Fibroblast of the aortic adventitia (primary cell): ENCODE data around the gene DPEP3. TPM values are rescaled to one million over a fixed set of nuclear protein-coding genes. Genes with fewer than 3 reads are reported as not detected.

Experiments
- DNase-seq: peaks from one replicate; pipeline ENCODE4 v3.0.0-alpha.2; 2010; ENCODE audit warnings: low read depth
- H3K4me3 ChIP-seq: 2 replicates; pipeline ENCODE4 v1.5.1; 2011; ENCODE audit warnings: low read depth, mild to moderate bottlenecking, control low read depth, low read length, moderate library complexity
- CTCF ChIP-seq: IDR thresholded peaks from 2 replicates; pipeline ENCODE4 v1.5.1; 2011; ENCODE audit warnings: mild to moderate bottlenecking, low read length, control low read depth, inconsistent platforms; ENCODE audit not compliant: insufficient read depth
- total RNA-seq: library from RNA; depleted of rRNA; stranded (reverse); fragments of >200 nt; gene quantifications from 2 replicates; pipeline ENCODE4 v1.2.3, GENCODE V29; 2012; ENCODE audit warnings: low replicate concordance

Gene DPEP3
- total RNA-seq, 1 donor = not detected

DNA sequence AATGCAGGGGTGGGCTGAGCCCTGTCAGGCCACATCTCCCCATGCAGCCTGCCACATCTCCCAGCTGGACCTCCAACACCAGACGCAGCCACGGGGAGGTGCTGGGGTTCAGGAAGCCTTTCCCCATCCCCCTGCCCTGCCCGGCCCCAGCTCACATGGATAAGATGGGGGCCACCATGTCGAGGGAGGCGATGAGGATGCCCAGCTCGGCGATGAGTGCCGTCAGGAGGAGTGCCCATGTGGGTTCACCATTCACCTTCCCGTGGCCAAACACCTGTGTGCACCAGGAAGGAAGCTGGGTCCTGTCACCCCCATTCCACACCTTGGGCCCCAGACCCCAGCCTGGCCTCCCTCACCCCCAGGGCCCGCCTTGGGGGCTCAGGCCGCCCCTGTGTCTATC is 30.7 kb downstream of the DPEP3 start:
- DNase-seq = no peak
- H3K4me3 ChIP-seq = no peak overlapping the region
- no peak for TF ChIP-seq CTCF

- TF ChIP-seq CTCF = no peak
- no peak for DNase-seq
- H3K4me3 ChIP-seq = no peak overlapping the region
Observed at GRCh38 chr16:67948015-67948414, 32.3 kb downstream of the DPEP3 start.

- H3K4me3 ChIP-seq = no peak overlapping the region
- no peak for DNase-seq
- TF ChIP-seq CTCF = no peak
Observed at GRCh38 chr16:67946966-67947558, 33.2 kb downstream of the DPEP3 start.

DNA sequence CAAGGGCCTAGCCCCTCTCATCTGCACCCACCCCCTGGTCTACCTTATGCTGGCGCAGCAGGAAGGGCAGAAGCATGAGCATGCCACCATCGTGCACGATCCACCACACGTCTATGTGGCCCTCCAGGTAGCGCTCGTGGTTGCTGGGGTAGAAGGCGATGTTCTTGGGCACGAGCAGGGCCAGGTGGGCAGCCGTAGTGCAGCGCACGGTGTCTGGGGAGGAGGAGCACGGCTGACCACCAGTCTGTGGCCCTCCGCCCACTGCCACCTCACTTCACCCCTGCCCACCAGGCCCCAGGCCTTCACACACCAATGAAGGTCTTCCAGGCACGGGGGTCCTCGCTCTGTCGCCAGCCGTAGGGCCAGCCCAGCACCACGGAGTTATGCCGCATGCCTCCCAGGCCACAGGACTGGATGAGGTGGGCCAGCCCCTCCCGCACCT is 34.1 kb downstream of the DPEP3 start:
- no peak overlapping the region for H3K4me3 ChIP-seq
- no peak for DNase-seq
- no peak for TF ChIP-seq CTCF

DNA sequence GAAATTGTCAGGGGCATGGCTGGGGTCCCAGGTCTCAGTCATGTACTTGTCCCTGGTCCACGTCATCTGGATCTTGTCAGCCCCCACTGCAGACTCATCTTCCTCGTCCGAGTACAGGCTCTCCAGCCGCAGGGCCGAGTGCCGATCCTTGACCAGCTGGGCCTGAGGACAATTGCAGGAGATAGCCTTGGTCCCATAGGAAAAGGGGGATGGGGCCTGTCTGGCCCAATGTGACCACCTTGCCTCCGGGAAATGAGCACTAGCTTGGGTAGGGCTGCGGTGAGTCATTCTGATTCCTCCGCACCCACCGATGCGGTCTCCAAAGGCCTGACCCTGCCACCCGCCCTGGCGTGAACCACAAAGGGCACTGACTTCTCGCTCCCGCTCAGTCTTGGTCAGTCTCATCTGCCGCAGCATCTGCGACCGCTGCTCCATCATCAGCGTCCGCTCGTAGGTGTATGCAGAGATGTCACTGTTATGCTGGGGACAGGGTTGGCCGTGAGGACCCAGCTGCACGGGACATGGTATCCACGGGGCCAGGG is 34.8 kb downstream of the DPEP3 start:
- TF ChIP-seq CTCF = no peak
- no peak for DNase-seq
- no peak overlapping the region for H3K4me3 ChIP-seq

GRCh38 chr16:67944690-67945391 is 35.5 kb downstream of the DPEP3 start:
- TF ChIP-seq CTCF = no peak
- DNase-seq = no peak
- H3K4me3 ChIP-seq = no peak overlapping the region
